HG03457 (cell line): Measurements from ENCODE around the gene GCH1.
"Not testable (repeated sequence)": the region's sequence is repeated elsewhere in the genome, so short reads cannot be mapped to it uniquely, and the experiment has no call there.

Source experiments
- ATAC-seq: cut with Tn5 transposase; IDR thresholded peaks from one replicate; pipeline ENCODE4 v1.9.1; 2021; ENCODE audit warnings: moderate number of reproducible peaks; ENCODE audit not compliant: unreplicated experiment

GCH1 gene

DNA sequence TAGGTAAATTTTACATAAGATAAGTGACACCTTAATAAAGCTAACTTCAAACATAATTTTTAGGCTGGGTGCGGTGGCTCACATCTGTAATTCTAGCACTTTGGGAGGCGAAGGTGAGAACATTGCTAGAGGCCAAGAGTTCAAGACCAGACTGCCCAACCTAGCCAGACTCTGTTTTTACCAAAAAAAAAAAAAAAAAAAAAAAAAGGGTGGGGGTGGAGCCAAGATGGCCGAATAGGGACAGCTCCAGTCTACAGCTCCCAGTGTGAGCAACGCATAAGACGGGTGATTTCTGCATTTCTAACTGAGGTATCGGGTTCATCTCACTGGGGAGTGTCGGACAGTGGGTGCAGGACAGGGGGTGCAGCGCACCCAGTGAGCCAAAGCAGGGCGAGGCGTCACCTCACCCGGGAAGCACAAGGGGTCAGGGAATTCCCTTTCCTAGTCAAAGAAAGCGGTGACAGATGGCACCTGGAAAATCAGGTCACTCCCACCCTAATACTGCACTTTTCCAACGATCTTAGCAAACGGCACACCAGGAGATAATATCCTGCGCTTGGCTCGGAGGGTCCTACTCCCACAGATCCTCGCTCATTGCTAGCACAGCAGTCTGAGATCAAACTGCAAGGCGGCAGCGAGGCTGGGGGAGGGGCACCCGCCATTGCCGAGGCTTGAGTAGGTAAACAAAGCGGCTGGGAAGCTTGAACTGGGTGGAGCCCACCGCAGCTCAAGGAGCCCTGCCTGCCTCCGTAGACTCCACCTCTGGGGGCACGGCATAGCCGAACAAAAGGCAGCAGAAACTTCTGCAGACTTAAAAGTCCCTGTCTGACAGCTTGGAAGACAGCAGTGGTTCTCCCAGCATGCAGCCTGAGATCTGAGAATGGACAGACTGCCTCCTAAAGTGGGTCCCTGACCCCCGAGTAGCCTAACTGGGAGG is 32.2 kb downstream of the GCH1 start:
- not testable (repeated sequence) for ATAC-seq

GRCh38 chr14:54867011-54867410 is 35.6 kb downstream of the GCH1 start:
- no peak for ATAC-seq

GRCh38 chr14:54866588-54866987 is 36.0 kb downstream of the GCH1 start:
- no peak for ATAC-seq

- ATAC-seq: no peak
Observed at GRCh38 chr14:54864526-54864925, 38.1 kb downstream of the GCH1 start.

DNA sequence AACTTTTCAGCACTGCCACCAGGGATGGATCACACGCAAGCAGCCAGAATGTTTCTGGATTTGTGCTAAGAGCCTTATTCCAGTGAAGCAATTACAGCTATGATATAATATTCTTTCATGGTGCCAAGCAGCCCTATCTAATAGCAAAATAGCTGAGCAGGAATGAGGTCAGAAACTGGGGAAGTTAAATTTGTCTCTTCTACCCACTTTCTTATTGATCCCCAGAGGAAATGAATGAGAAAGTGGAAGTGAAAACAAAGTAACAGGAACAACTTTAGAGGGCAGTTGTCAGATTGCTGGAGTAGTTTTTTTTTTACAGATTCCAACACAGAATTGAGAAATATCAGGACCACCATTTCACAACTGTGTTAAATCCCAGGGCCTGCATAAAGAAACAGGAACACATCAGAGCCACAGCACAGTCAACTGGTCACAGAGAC is 44.8 kb downstream of the GCH1 start:
- no peak for ATAC-seq

GRCh38 chr14:54856152-54856551 is 46.5 kb downstream of the GCH1 start:
- ATAC-seq: no peak

GRCh38 chr14:54854181-54854580 is 48.4 kb downstream of the GCH1 start:
- ATAC-seq: no peak

DNA sequence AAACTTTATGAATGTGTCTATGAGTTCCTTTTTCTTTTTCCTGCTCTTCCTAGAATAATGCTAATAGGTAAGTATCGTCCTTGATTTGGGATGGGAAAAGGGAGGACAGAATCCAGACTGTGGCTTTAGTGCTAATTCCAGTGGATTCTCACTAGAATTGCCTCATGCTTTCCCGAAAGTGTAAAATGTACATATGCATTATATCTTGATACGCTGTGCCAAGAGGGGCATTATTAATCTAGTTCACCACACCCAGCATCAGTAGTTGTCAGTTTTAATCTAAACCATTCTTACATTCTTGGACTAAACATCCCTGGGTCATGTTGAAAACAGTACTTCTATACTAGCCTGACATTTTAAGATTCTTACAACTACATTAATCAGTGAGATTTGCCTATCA is 49.3 kb downstream of the GCH1 start:
- ATAC-seq: no peak

DNA sequence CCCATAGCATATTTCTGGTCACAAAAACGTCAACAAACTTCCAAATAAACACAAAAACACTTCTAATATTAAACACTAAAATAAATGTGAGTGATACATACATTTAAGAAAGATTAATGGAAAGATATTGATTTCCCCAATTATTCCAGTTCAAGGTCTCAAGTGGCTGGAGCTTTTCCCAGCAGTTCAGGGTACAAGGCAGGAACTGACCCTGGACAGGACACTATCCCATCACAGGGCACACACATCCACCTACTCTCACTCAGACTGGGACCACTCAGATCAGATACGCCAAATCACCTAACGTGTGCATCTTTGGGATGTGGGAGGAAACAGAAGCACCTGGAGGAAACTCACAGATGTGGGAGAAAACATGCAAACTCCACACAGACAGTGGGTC is 50.4 kb downstream of the GCH1 start:
- ATAC-seq: no peak

DNA sequence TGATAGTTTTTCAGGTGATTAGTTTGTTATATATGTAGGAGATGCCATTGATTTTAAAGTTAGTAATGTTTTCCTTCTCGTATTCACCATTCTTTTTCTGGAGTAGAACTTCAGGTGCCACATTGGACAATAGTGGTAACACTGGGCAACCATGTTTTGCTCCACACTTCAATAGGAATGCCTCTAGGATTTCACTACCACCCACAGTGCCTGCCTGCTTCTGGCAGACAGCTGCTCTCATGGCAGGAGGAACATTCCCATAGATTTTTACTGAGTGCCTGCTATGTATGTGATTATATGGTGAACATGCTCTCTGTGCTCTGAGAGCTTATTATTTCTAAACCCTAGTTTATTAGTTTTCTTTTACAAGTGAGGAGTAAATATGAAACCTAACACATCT is 53.7 kb downstream of the GCH1 start:
- ATAC-seq: no peak

- ATAC-seq: no peak
Observed at GRCh38 chr14:54845641-54846040, 57.0 kb downstream of the GCH1 start.

DNA sequence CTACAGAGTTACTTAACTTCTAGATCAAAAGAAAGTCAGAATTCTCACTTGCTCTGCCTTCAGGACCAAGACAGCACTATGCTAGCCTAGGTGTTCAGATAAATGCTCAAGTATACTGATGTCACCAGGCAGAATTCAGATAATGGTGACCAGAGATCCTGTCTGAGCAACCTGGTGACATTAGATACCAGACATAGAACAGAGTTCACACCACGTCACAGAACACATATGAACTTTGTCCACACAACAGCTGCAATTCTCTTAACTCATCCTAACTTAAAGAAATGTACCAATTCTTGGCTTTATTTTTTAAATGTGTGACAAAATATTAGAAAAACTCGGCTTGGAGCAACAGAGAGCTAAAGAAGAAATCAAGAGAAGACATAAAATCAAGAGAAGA is 58.1 kb downstream of the GCH1 start:
- no peak for ATAC-seq

DNA sequence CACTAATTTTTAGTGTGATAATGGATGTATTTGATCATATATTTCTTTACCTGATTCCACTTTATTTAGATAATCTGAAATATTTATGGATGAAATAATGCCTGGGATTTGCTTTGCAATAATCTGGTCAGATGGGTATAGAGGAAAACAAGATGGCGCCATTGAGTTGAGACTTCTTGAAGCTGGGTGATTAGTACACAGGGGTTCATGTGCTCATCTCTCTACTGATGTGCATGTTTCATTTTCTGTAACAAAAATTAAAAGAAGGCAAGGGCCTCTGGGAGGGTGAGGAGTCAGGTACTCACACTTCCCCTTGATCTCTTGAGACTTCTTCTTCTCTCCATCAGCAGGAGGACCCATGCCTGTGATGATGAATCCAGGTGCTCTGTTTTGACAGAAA is 61.8 kb downstream of the GCH1 start:
- ATAC-seq: no peak

DNA sequence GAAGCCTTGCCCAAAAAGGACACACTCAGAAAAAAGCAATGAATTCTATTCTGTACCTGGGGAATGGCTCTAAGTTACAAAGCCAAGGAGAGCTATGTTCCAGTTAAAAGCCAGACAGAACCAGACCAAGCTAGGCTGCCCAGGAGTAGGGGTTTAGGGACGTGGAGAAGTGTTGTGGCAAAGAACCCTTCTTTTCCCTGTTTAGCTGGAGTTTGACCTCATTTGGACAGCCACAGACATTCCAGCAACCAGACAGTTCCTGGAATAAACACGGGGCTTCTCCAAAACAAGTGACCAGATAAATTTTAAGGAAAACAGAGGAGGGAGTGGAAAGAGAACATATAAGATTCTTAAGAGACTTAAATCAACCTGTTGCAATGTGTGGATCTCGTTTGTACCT is 62.3 kb downstream of the GCH1 start:
- ATAC-seq: no peak

DNA sequence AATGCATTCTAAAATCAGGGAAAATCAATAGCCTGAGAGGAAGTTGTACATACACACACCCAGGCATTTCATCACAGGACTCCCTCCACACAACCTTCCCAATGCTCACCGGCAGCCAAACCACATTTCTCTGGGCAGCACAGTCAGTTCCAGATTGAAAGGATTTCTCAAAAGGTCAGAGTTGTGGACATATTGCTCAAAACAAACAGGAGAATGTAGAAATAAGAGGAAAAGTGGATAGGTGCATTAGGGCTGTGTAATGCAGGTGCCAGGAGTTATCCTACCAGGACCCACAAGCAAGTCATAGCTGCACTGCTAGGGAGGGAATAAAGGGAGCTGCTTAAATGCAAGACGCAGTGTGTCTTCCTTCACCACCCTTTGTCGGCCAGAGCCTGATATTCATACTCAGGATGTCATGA is 62.9 kb downstream of the GCH1 start:
- no peak for ATAC-seq

GRCh38 chr14:54838931-54839512 is 63.6 kb downstream of the GCH1 start:
- no peak for ATAC-seq

GRCh38 chr14:54837508-54838149 is 65.0 kb downstream of the GCH1 start:
- ATAC-seq: no peak

DNA sequence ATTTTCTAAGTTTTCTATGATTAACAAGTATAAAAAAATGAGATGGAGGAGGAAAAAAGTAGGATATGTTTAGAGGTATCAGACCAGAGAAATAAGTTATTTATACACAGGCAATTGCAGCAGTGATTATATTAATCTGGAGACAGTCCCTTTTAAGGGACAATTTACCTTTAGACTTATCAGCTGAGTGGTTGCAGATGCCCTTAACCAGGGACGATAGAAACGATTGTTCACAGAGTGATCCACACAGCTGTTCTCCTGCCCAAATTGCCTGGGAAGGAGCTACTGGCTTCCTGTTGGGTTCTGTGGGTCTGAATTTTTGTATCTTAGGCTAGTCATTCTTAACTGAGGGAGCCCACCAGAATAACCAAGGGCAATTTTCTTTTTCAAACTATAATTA is 66.4 kb downstream of the GCH1 start:
- no peak for ATAC-seq

- ATAC-seq: no peak
Observed at GRCh38 chr14:54834727-54835126, 67.9 kb downstream of the GCH1 start.

DNA sequence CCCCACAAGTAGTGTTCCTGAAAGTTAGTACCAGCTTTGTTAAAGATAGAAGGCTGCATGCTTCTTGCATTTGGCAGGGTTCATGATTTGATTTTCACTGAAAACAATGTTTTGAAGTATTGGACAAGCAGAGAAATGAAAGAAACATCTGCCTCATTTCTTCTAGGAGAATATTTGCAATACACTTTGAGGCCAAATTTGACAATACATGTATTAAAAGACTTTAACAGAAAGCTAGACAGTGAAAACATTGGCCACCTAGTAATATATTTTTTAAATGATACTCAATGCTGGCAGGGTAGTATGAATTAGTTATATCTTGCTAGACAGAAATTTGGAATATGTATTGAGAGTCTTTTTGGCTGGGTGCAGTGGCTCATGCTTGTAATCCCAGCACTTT is 68.5 kb downstream of the GCH1 start:
- no peak for ATAC-seq

- ATAC-seq: no peak
Observed at GRCh38 chr14:54830650-54831049, 72.0 kb downstream of the GCH1 start.
